HepG2 (cell line): Measurements from ENCODE around the gene GTF3A. TPM values are rescaled to one million over a fixed set of nuclear protein-coding genes. Genes with fewer than 3 reads are reported as not detected.
A peak's percentile ranks its signal among the peaks of the same experiment; 100 is the strongest.

ENCODE experiments used
- FOXC1 ChIP-seq: sonication (generic); formaldehyde crosslinking; IDR thresholded peaks from 2 replicates; pipeline ENCODE4 v1.8.0; 2022; ENCODE audit warnings: mild to moderate bottlenecking, missing genetic modification reagents, borderline replicate concordance
- JUNB ChIP-seq: sonication (generic); formaldehyde crosslinking; IDR thresholded peaks from 2 replicates; pipeline ENCODE4 v1.8.0; 2022; ENCODE audit warnings: missing genetic modification reagents, mild to moderate bottlenecking, borderline replicate concordance
- MAZ ChIP-seq, 2 experiments: sonication (generic) in 1 of 2; formaldehyde crosslinking in 1 of 2; IDR thresholded peaks; 2 replicates each; pipeline versions ENCODE4 v1.5.0 to v1.6.1; 2012 to 2020; ENCODE audit warnings: low read depth in 2 of 2, mild to moderate bottlenecking in 2 of 2, borderline replicate concordance in 1 of 2, improper control_type of control experiment in 1 of 2, low read length in 1 of 2, missing genetic modification reagents in 1 of 2, moderate library complexity in 1 of 2
- MYC ChIP-seq: sonication (generic); formaldehyde crosslinking; IDR thresholded peaks from 2 replicates; pipeline ENCODE4 v1.9.0; 2021; ENCODE audit warnings: missing genetic modification reagents, borderline replicate concordance
- RBAK ChIP-seq: sonication (generic); formaldehyde crosslinking; IDR thresholded peaks from 2 replicates; pipeline ENCODE4 v1.5.1; 2020; ENCODE audit warnings: mild to moderate bottlenecking, missing genetic modification reagents
- RFX1 ChIP-seq: fragments of 450-650 bp; IDR thresholded peaks from 2 replicates; pipeline ENCODE4 v1.6.1; 2017
- TEAD3 ChIP-seq: optimal IDR thresholded peaks from 2 replicates; pipeline ENCODE3; 2016; ENCODE audit warnings: borderline replicate concordance
- ZNF101 ChIP-seq: sonication (generic); formaldehyde crosslinking; IDR thresholded peaks from 2 replicates; pipeline ENCODE4 v1.4.0; 2020; ENCODE audit warnings: mild to moderate bottlenecking, low read depth, missing genetic modification reagents, borderline replicate concordance
- ZNF138 ChIP-seq: sonication (generic); formaldehyde crosslinking; IDR thresholded peaks from 2 replicates; pipeline ENCODE4 v1.5.0; 2020; ENCODE audit warnings: mild to moderate bottlenecking, low read depth, missing genetic modification reagents
- ZNF451 ChIP-seq: sonication (generic); formaldehyde crosslinking; IDR thresholded peaks from 2 replicates; pipeline ENCODE4 v1.5.0; 2020; ENCODE audit warnings: mild to moderate bottlenecking, missing genetic modification reagents
- ZNF660 ChIP-seq: sonication (generic); formaldehyde crosslinking; IDR thresholded peaks from 2 replicates; pipeline ENCODE4 v1.5.1; 2020; ENCODE audit warnings: mild to moderate bottlenecking, low read depth, missing genetic modification reagents, borderline replicate concordance
- ZNF773 ChIP-seq: sonication (generic); formaldehyde crosslinking; IDR thresholded peaks from 2 replicates; pipeline ENCODE4 v1.4.0; 2020; ENCODE audit warnings: missing genetic modification reagents, borderline replicate concordance
- ZSCAN25 ChIP-seq: sonication (generic); formaldehyde crosslinking; IDR thresholded peaks from 2 replicates; pipeline ENCODE4 v1.8.0; 2022; ENCODE audit warnings: mild to moderate bottlenecking, missing genetic modification reagents
- polyA plus RNA-seq, 8 experiments: library from polyadenylated mRNA; depleted of rRNA in 3 of 8; stranded (reverse) in 7 of 8; unstranded in 1 of 8; fragments of >200 nt; fragmentation: Illumina TruSeq in 4 of 8; extraction: Trizol in 4 of 8; gene quantifications; 2 replicates each; pipeline versions ENCODE4 v1.2.1 to v1.2.3, GENCODE V29; 2011 to 2016; ENCODE audit warnings: low read depth in 4 of 8, missing spikeins in 1 of 8, mixed read lengths in 1 of 8; ENCODE audit not compliant: insufficient read depth in 1 of 8
- total RNA-seq, 5 experiments: library from RNA; depleted of rRNA; stranded (reverse); fragments of >200 nt; fragmentation: Illumina TruSeq; extraction: Trizol; gene quantifications; 2 replicates each; pipeline ENCODE4 v1.2.3, GENCODE V29; 2016; ENCODE audit warnings: low read depth in 1 of 5
- TF ChIP-seq, protein P1 (sequence below): sonication (generic); formaldehyde crosslinking; conservative IDR thresholded peaks from 2 replicates; pipeline ENCODE4 v1.4.0; 2020; ENCODE audit warnings: missing genetic modification reagents
- TF ChIP-seq, protein P2 (sequence below): sonication (generic); formaldehyde crosslinking; IDR thresholded peaks from 2 replicates; pipeline ENCODE4 v1.4.0; 2020; ENCODE audit warnings: missing genetic modification reagents, mild to moderate bottlenecking, borderline replicate concordance
- TF ChIP-seq, protein P3 (sequence below): sonication (generic); formaldehyde crosslinking; IDR thresholded peaks from 2 replicates; pipeline ENCODE4 v1.8.1; 2023; ENCODE audit warnings: mild to moderate bottlenecking, inconsistent platforms, moderate library complexity, missing genetic modification reagents, borderline replicate concordance
- TF ChIP-seq, protein P4 (sequence below): sonication (generic); formaldehyde crosslinking; IDR thresholded peaks from 2 replicates; pipeline ENCODE4 v1.5.0; 2020; ENCODE audit warnings: missing genetic modification reagents, mild to moderate bottlenecking, borderline replicate concordance
- TF ChIP-seq, protein P5 (sequence below): sonication (generic); formaldehyde crosslinking; IDR thresholded peaks from 2 replicates; pipeline ENCODE4 v1.4.0; 2020; ENCODE audit warnings: missing genetic modification reagents

The GTF3A gene
- total and polyA plus RNA-seq, 2 of the 13 experiments (the other 11 are each of a cell fraction or from before 2014, with no cell fraction given) = 42.1 to 176 TPM

DNA sequence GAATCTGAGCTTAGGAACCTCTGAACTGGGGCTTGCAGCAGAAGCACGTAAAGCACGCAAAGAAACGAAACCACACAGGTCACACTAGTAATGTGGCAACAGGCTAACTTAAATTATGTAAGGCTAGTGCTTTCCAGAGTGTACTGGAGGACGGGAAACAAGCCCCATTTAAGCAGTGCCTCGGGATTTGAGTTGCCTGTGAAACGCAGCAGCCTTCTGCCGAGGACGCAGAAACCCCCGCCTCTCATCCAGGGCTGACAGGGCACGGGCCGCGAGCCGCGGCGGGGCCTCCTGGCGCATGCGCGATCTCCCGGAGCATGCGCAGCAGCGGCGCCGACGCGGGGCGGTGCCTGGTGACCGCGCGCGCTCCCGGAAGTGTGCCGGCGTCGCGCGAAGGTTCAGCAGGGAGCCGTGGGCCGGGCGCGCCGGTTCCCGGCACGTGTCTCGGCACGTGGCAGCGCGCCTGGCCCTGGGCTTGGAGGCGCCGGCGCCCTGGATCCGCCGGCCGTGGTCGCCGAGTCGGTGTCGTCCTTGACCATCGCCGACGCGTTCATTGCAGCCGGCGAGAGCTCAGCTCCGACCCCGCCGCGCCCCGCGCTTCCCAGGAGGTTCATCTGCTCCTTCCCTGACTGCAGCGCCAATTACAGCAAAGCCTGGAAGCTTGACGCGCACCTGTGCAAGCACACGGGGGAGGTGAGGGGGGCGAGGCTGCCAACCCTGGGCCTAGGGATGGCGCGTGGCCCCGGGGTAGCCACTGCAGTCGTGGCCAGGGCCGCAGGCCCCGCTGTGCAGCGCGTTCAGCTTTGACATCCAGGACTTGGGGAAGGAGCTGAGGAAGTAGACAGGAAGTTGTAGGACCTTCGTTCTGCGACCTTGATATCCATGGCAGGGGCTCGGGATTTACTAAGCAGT is at the start of gene GTF3A (continued):
- TF ChIP-seq, protein P1, sequence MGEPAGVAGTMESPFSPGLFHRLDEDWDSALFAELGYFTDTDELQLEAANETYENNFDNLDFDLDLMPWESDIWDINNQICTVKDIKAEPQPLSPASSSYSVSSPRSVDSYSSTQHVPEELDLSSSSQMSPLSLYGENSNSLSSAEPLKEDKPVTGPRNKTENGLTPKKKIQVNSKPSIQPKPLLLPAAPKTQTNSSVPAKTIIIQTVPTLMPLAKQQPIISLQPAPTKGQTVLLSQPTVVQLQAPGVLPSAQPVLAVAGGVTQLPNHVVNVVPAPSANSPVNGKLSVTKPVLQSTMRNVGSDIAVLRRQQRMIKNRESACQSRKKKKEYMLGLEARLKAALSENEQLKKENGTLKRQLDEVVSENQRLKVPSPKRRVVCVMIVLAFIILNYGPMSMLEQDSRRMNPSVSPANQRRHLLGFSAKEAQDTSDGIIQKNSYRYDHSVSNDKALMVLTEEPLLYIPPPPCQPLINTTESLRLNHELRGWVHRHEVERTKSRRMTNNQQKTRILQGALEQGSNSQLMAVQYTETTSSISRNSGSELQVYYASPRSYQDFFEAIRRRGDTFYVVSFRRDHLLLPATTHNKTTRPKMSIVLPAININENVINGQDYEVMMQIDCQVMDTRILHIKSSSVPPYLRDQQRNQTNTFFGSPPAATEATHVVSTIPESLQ = peak; percentile 75; the same call in 1 of the 2 replicates
- TF ChIP-seq ZNF773 (CRISPR knock-in tag) (peak; percentile 78; the same call in 1 of the 2 replicates), FOXC1 (CRISPR knock-in tag) (peak; percentile 97), ZNF660 (CRISPR knock-in tag) (no peak), JUNB (peak; percentile 84), ZSCAN25 (CRISPR knock-in tag) (peak; percentile 90; the same call in 1 of the 2 replicates), RFX1 (no peak), ZNF138 (CRISPR knock-in tag) (peak; percentile 99; the same call in 1 of the 2 replicates), MAZ (IDR thresholded peaks at IDR 0.05; ENCODE audit: borderline replicate concordance, low read depth, low read length) (0 out of 2 replicates have a peak, but pooled peaks have one; percentile 21), MAZ (CRISPR knock-in tag; IDR thresholded peaks at IDR 0.05; ENCODE audit: low read depth) (peak; percentile 92), TEAD3 (no peak), RBAK (CRISPR knock-in tag) (no peak), ZNF451 (peak; percentile 100), MYC (peak; percentile 95), ZNF101 (CRISPR knock-in tag) (peak; percentile 35; the same call in 1 of the 2 replicates)
- TF ChIP-seq, protein P2, sequence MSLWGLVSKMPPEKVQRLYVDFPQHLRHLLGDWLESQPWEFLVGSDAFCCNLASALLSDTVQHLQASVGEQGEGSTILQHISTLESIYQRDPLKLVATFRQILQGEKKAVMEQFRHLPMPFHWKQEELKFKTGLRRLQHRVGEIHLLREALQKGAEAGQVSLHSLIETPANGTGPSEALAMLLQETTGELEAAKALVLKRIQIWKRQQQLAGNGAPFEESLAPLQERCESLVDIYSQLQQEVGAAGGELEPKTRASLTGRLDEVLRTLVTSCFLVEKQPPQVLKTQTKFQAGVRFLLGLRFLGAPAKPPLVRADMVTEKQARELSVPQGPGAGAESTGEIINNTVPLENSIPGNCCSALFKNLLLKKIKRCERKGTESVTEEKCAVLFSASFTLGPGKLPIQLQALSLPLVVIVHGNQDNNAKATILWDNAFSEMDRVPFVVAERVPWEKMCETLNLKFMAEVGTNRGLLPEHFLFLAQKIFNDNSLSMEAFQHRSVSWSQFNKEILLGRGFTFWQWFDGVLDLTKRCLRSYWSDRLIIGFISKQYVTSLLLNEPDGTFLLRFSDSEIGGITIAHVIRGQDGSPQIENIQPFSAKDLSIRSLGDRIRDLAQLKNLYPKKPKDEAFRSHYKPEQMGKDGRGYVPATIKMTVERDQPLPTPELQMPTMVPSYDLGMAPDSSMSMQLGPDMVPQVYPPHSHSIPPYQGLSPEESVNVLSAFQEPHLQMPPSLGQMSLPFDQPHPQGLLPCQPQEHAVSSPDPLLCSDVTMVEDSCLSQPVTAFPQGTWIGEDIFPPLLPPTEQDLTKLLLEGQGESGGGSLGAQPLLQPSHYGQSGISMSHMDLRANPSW (CRISPR knock-in tag) = no peak
- TF ChIP-seq, protein P3, sequence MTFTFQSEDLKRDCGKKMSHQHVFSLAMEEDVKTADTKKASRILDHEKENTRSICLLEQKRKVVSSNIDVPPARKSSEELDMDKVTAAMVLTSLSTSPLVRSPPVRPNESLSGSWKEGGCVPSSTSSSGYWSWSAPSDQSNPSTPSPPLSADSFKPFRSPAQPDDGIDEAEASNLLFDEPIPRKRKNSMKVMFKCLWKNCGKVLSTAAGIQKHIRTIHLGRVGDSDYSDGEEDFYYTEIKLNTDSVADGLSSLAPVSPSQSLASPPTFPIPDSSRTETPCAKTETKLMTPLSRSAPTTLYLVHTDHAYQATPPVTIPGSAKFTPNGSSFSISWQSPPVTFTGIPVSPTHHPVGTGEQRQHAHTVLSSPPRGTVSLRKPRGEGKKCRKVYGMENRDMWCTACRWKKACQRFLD (CRISPR knock-in tag) = peak; percentile 94
- TF ChIP-seq, protein P4, sequence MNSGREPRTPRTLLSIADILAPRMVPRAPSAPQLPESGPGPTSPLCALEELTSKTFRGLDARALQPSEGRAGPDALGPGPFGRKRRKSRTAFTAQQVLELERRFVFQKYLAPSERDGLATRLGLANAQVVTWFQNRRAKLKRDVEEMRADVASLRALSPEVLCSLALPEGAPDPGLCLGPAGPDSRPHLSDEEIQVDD (CRISPR knock-in tag) = peak; percentile 97
- TF ChIP-seq, protein P5, sequence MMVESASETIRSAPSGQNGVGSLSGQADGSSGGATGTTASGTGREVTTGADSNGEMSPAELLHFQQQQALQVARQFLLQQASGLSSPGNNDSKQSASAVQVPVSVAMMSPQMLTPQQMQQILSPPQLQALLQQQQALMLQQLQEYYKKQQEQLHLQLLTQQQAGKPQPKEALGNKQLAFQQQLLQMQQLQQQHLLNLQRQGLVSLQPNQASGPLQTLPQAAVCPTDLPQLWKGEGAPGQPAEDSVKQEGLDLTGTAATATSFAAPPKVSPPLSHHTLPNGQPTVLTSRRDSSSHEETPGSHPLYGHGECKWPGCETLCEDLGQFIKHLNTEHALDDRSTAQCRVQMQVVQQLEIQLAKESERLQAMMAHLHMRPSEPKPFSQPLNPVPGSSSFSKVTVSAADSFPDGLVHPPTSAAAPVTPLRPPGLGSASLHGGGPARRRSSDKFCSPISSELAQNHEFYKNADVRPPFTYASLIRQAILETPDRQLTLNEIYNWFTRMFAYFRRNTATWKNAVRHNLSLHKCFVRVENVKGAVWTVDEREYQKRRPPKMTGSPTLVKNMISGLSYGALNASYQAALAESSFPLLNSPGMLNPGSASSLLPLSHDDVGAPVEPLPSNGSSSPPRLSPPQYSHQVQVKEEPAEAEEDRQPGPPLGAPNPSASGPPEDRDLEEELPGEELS (CRISPR knock-in tag) = peak; percentile 33; the same call in 1 of the 2 replicates
